Sigmoid colon (tissue), 7 donors: Measurements from ENCODE around the gene TLE2. TPM values are rescaled to one million over a fixed set of nuclear protein-coding genes. Genes with fewer than 3 reads are reported as not detected.

ENCODE experiments used
- DNase-seq: peaks from one replicate; pipeline ENCODE4 v3.0.0-alpha.2; 2019
- H3K27ac ChIP-seq, 4 donors: fragments of 200-600 bp; sonication (generic); one replicate each; pipeline ENCODE4 v1.5.1; 2016 to 2019; ENCODE audit warnings: mild to moderate bottlenecking in 1 of 4
- H3K27me3 ChIP-seq, 3 donors: fragments of 200-600 bp; sonication (generic); one replicate each; pipeline ENCODE4 v1.5.1; 2019; ENCODE audit warnings: mild to moderate bottlenecking in 1 of 3
- H3K36me3 ChIP-seq, 4 donors: fragments of 200-600 bp; sonication (generic); one replicate each; pipeline ENCODE4 v1.5.1; 2016 to 2019
- H3K4me1 ChIP-seq, 4 donors: fragments of 200-600 bp; sonication (generic); one replicate each; pipeline ENCODE4 v1.5.1; 2017 to 2019
- H3K4me3 ChIP-seq, 4 donors: fragments of 200-600 bp; sonication (generic); one replicate each; pipeline ENCODE4 v1.5.1; 2017 to 2019; ENCODE audit warnings: mild to moderate bottlenecking in 2 of 4, moderate library complexity in 1 of 4
- H3K9me3 ChIP-seq, 4 donors: fragments of 200-600 bp in 3 of 4; sonication (generic) in 3 of 4; one replicate each; pipeline versions ENCODE4 v1.5.1 to v1.6.1; 2013 to 2019
- EP300 ChIP-seq, 4 donors: sonication (generic); formaldehyde crosslinking; IDR thresholded peaks; one replicate each; pipeline ENCODE4 v1.6.1; 2017; ENCODE audit warnings: antibody characterized with exemption in 4 of 4
- POLR2A ChIP-seq, 2 donors: fragments of 450-650 bp; IDR thresholded peaks; one replicate each; pipeline ENCODE4 v1.6.1; 2016; ENCODE audit warnings: antibody characterized with exemption in 2 of 2, mild to moderate bottlenecking in 2 of 2, moderate library complexity in 2 of 2
- POLR2AphosphoS5 ChIP-seq, 4 donors: sonication (generic); formaldehyde crosslinking; IDR thresholded peaks; one replicate each; pipeline ENCODE4 v1.6.1; 2017; ENCODE audit warnings: antibody characterized with exemption in 4 of 4
- WGBS, 2 donors: extraction: QIAGEN DNeasy Blood & Tissue Kit; methylation state at CpG; one replicate each; pipeline ENCODE4 v1.1.7; 2013; 5-methylcytosine and 5-hydroxymethylcytosine counted together
- intact Hi-C: fragments of 100-400 bp; cut with DNase I; formaldehyde crosslinking; loops from one replicate; pipeline ENCODE4 v1.15.1; 2023
- polyA plus RNA-seq, 3 donors: library from polyadenylated mRNA; stranded (reverse); fragments of 200-250 nt; gene quantifications; one replicate each; pipeline ENCODE4 v1.2.3, GENCODE V29; 2013
- total RNA-seq, 4 donors: library from RNA; depleted of rRNA; stranded (reverse); fragments of >200 nt; gene quantifications; one replicate each; pipeline ENCODE4 v1.1.0, GENCODE V29; 2016
- TF ChIP-seq, protein P1 (sequence below), 4 experiments: fragments of 450-650 bp in 3 of 4; fragments of 200-600 bp in 1 of 4; IDR thresholded peaks; one replicate each; pipeline ENCODE4 v1.5.1; 2016 to 2019; ENCODE audit warnings: antibody characterized with exemption in 4 of 4, mild to moderate bottlenecking in 3 of 4, moderate library complexity in 2 of 4
- donor health status: healthy with polysubstance abuse.
- donor health status: Bipolar disorder and iron deficiency.
- donor health status: healthy.

TLE2 gene
- total and polyA plus RNA-seq, 7 donors = 10.9 to 66.5 (median 27.8) TPM

DNA sequence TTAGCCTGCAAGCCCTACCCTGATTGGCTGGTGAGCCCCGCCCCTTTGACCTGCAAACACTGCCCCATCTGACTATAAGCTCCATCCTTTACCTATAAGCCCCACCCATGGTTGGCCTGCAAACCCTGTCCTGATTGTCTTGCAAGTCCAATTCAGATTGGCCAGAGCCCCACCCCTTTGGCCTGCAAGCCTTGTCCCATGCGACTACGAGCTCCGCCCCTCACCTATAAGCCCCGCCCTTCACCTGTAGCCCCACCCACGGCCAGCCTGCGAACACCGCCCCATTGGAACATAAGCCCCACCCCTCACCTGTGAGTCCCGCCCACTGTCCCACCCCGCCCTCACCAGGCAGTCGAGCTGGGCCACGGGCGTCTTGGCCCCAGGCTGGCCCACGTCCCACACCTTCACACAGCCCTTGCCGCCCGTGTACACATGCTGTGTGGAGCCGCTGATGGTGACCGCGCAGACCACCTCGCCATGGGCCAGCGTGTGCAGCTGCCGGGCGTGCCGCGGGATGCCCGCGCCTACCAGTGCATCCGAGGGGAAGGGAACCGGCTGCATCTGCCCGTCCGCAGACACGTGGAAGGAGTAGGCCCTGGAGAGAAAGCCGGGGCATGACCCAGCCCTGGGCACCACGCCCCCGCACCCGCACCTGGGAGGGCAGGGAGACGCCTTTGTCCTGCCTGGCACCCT lies 22.9 kb downstream of the TLE2 start:
- H3K27ac ChIP-seq = no peak overlapping the region
- intact Hi-C loops = no loop called here
- H3K27me3 ChIP-seq = no peaks in the 10 kb centered on the region
- WGBS, 2 donors = 76 to 84% methylated on average over 37 of the region's 37 CpGs
- peaks cover 15 to 76% (median 25%) of the 10 kb centered on the region in 4 donors for H3K36me3 ChIP-seq
- TF ChIP-seq EP300 (IDR thresholded peaks at IDR 0.05) (no peak), POLR2AphosphoS5 (IDR thresholded peaks at IDR 0.05) (no peak), POLR2A (IDR thresholded peaks at IDR 0.05) (no peak)
- TF ChIP-seq, protein P1, sequence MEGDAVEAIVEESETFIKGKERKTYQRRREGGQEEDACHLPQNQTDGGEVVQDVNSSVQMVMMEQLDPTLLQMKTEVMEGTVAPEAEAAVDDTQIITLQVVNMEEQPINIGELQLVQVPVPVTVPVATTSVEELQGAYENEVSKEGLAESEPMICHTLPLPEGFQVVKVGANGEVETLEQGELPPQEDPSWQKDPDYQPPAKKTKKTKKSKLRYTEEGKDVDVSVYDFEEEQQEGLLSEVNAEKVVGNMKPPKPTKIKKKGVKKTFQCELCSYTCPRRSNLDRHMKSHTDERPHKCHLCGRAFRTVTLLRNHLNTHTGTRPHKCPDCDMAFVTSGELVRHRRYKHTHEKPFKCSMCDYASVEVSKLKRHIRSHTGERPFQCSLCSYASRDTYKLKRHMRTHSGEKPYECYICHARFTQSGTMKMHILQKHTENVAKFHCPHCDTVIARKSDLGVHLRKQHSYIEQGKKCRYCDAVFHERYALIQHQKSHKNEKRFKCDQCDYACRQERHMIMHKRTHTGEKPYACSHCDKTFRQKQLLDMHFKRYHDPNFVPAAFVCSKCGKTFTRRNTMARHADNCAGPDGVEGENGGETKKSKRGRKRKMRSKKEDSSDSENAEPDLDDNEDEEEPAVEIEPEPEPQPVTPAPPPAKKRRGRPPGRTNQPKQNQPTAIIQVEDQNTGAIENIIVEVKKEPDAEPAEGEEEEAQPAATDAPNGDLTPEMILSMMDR (IDR thresholded peaks at IDR 0.05) = no peak
- H3K4me3 ChIP-seq = no peak overlapping the region
- H3K9me3 ChIP-seq = no peaks in the 10 kb centered on the region
- DNase-seq = no peak
- no peaks in the 10 kb centered on the region for H3K4me1 ChIP-seq

DNA sequence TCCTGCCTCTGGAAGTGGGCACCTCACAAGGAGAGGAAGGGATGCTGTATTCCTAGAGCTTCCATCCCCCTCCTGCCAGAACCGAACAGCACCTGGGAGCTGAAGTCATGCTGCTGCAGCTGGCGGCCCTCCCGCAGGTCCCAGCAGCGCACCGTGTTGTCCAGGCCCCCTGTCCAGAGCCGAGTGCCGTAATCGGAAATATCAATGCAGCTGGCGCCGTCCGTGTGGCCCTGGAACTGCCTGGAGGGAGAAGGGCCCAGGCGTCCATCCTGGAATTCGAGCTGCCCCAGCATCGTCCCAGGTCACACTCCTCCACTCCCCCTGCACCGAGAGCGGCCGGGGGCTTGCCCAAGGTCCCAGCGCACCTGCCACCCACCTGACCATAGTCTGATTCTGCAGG lies 23.7 kb downstream of the TLE2 start:
- intact Hi-C loops = no loop called here
- WGBS, 2 donors = 90 to 94% methylated on average over 18 of the region's 18 CpGs
- no peak for DNase-seq
- H3K27ac ChIP-seq = no peak overlapping the region
- H3K9me3 ChIP-seq = no peaks in the 10 kb centered on the region
- no peak overlapping the region for H3K4me3 ChIP-seq
- no peaks in the 10 kb centered on the region for H3K4me1 ChIP-seq
- H3K27me3 ChIP-seq = no peaks in the 10 kb centered on the region
- TF ChIP-seq EP300 (IDR thresholded peaks at IDR 0.05) (no peak), POLR2AphosphoS5 (IDR thresholded peaks at IDR 0.05) (no peak), POLR2A (IDR thresholded peaks at IDR 0.05) (no peak)
- TF ChIP-seq, protein P1 (IDR thresholded peaks at IDR 0.05) = no peak
- H3K36me3 ChIP-seq = peaks cover 11 to 73% (median 23%) of the 10 kb centered on the region in 4 donors

DNA sequence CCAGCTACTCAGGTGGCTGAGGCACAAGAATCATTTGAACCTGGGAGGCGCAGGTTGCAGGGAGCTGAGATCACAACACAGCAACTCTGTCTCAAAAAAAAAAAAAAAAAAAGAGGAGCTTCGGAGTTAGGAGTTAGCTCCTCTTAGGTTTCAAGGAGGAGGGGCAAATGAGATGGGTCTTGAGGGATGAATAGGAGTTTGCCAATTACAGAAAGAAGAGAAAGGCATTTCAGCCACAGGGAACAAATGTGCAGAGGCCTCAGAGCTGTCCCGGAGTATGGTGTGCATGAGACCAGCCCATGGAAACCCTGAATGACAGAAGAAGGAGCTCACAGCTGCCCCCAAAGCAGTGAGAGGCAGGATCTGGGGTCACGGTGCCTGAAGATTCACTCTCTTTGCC lies 24.6 kb downstream of the TLE2 start:
- Histone ChIP-seq H3K4me3 (no peak overlapping the region), H3K27ac (no peak overlapping the region), H3K4me1 (no peaks in the 10 kb centered on the region), H3K36me3 (peaks cover 10 to 70% (median 22%) of the 10 kb centered on the region in 4 donors), H3K9me3 (no peaks in the 10 kb centered on the region), H3K27me3 (no peaks in the 10 kb centered on the region)
- 80% methylated on average over 4 of the region's 4 CpGs for WGBS, 2 donors
- intact Hi-C loops = no loop called here
- TF ChIP-seq POLR2AphosphoS5 (IDR thresholded peaks at IDR 0.05) = no peak
- no peak for TF ChIP-seq EP300 (IDR thresholded peaks at IDR 0.05)
- TF ChIP-seq, protein P1 (IDR thresholded peaks at IDR 0.05) = no peak
- TF ChIP-seq POLR2A (IDR thresholded peaks at IDR 0.05) = no peak
- no peak for DNase-seq

DNA sequence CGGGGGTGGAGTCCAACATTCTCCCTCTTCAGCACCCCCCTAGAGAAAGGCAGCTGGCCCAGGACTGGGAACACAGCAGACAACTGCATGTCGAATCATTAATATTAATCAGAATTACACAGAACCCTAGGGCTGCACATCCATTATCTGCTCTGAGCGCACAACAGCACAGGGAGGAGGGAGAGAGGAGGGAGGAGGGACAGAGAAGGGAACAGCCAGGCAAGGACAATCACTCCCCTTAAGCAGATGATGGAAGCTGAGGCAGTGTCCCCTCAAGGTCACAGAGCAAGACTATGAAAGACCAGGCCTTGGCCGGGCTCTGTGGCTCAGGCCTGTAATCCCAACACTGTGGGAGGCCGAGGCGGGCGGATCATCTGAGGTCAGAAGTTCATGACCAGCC lies 26.0 kb downstream of the TLE2 start:
- intact Hi-C loops = no loop called here
- 92% methylated on average over 7 of the region's 7 CpGs for WGBS, 2 donors
- peaks cover 7 to 65% (median 14%) of the 10 kb centered on the region in 4 donors for H3K36me3 ChIP-seq

More for the DNA sequence above, 26.0 kb downstream of the TLE2 start:
- no peak for DNase-seq
- H3K27ac ChIP-seq = no peak overlapping the region
- no peaks in the 10 kb centered on the region for H3K9me3 ChIP-seq
- H3K4me1 ChIP-seq = no peaks in the 10 kb centered on the region
- no peaks in the 10 kb centered on the region for H3K27me3 ChIP-seq
- no peak overlapping the region for H3K4me3 ChIP-seq
- TF ChIP-seq EP300 (IDR thresholded peaks at IDR 0.05) (no peak), POLR2AphosphoS5 (IDR thresholded peaks at IDR 0.05) (no peak), POLR2A (IDR thresholded peaks at IDR 0.05) (no peak)
- TF ChIP-seq, protein P1 (IDR thresholded peaks at IDR 0.05) = no peak
